Fibroblast of the aortic adventitia (primary cell): ENCODE data around the gene ZNF385C. TPM values are rescaled to one million over a fixed set of nuclear protein-coding genes. Genes with fewer than 3 reads are reported as not detected.

Source experiments
- DNase-seq: peaks from one replicate; pipeline ENCODE4 v3.0.0-alpha.2; 2010; ENCODE audit warnings: low read depth
- H3K4me3 ChIP-seq: 2 replicates; pipeline ENCODE4 v1.5.1; 2011; ENCODE audit warnings: low read depth, mild to moderate bottlenecking, control low read depth, low read length, moderate library complexity
- total RNA-seq: library from RNA; depleted of rRNA; stranded (reverse); fragments of >200 nt; gene quantifications from 2 replicates; pipeline ENCODE4 v1.2.3, GENCODE V29; 2012; ENCODE audit warnings: low replicate concordance
- TF ChIP-seq, protein P1 (sequence below): IDR thresholded peaks from 2 replicates; pipeline ENCODE4 v1.5.1; 2011; ENCODE audit warnings: mild to moderate bottlenecking, low read length, control low read depth, inconsistent platforms; ENCODE audit not compliant: insufficient read depth

The ZNF385C gene
- total RNA-seq, 1 donor, result not detected

DNA sequence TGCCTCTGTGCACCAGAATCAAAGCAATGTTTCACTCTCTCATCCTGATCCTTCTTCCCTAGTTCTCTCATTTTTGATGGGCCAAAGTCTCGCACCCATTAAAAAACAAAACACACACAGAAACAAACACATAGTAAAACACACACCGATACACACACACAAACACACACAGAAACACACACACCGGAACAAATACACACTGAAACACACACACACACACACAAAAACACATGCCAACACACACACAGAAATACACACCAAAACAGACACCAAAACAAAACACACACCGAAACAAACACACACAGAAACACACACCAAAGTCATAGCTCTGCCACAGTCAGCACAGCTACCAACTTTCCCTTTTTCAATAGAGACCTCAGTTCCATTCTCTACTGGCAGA, 33.0 kb upstream of the ZNF385C start:
- H3K4me3 ChIP-seq, result no peak overlapping the region
- DNase-seq, result no peak
- TF ChIP-seq, protein P1, sequence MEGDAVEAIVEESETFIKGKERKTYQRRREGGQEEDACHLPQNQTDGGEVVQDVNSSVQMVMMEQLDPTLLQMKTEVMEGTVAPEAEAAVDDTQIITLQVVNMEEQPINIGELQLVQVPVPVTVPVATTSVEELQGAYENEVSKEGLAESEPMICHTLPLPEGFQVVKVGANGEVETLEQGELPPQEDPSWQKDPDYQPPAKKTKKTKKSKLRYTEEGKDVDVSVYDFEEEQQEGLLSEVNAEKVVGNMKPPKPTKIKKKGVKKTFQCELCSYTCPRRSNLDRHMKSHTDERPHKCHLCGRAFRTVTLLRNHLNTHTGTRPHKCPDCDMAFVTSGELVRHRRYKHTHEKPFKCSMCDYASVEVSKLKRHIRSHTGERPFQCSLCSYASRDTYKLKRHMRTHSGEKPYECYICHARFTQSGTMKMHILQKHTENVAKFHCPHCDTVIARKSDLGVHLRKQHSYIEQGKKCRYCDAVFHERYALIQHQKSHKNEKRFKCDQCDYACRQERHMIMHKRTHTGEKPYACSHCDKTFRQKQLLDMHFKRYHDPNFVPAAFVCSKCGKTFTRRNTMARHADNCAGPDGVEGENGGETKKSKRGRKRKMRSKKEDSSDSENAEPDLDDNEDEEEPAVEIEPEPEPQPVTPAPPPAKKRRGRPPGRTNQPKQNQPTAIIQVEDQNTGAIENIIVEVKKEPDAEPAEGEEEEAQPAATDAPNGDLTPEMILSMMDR, result no peak

- TF ChIP-seq, protein P1, result no peak
- H3K4me3 ChIP-seq, result no peak overlapping the region
- no peak for DNase-seq
Observed at GRCh38 chr17:42130310-42130936, 32.1 kb upstream of the ZNF385C start.

DNA sequence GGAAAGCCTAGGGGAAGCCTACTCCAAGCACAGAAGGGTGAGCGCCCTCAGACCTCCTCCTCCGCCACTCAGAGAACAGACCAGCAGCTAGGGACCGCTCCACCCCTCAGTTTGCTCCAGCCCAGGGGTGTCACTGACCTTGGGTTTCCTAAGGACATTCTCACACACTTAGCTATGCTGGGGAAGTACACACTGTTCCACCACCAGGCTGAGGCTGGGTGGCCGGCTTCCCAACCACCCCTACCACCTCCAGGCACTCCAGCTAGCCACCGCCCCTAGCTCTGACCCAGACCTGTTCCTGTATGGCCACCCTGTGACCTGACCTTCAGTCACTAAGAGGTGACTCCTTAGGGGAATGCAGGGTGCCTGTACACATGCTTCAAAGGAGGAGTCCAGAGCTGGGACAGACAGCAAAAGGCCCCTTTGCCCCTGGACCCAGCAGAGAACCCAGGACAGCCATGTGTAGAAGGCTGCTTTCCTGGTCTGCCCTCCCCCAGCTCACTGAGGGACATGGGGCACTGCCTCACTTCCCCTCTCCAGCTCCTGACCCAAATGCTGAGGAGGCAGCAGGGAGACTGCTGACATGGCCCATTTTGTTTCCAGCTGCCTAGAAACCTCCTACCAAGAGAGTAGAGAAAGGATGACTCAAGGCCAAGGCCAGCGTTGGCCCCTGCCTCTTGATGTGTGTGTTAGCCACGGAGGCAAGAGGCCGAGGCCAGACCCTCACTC, 31.0 kb upstream of the ZNF385C start:
- no peak for DNase-seq
- TF ChIP-seq, protein P1, result no peak

DNA sequence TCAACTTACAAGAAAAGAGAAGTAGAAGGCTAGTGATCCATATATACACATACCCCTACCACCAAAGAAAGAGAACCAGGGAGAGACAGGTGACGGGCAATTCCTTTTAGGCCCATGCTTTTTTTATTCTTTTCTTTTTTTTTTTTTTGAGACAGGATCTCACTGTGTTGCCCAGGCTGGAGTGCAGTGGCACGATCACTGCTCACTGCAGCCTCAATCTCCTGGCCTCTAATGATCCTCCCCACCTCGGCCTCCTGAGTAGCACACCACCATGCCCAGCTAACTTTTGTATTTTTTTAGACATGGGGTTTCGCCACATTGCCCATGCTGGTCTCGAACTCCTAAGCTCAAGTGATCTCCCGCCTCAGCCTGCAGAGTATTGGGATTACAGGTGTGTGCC, 29.1 kb upstream of the ZNF385C start:
- no peak for DNase-seq
- no peak overlapping the region for H3K4me3 ChIP-seq
- TF ChIP-seq, protein P1, result no peak

More for the DNA sequence above, 31.0 kb upstream of the ZNF385C start:
- H3K4me3 ChIP-seq, result no peak overlapping the region

- H3K4me3 ChIP-seq, result no peak overlapping the region
- TF ChIP-seq, protein P1, result no peak
- no peak for DNase-seq
Observed at GRCh38 chr17:42126836-42127235, 28.6 kb upstream of the ZNF385C start.

GRCh38 chr17:42125565-42125964, 27.3 kb upstream of the ZNF385C start:
- DNase-seq, result no peak
- no peak overlapping the region for H3K4me3 ChIP-seq
- TF ChIP-seq, protein P1, result no peak

GRCh38 chr17:42124256-42124655, 26.0 kb upstream of the ZNF385C start:
- DNase-seq, result no peak
- H3K4me3 ChIP-seq, result no peak overlapping the region
- TF ChIP-seq, protein P1, result no peak
